H9 (cell line): ENCODE measurements around the gene HECW1. TPM values are rescaled to one million over a fixed set of nuclear protein-coding genes. Genes with fewer than 3 reads are reported as not detected.

Source experiments
- DNase-seq: peaks from one replicate; pipeline ENCODE4 v3.0.0-alpha.2; 2017
- H2AFZ ChIP-seq: one replicate; pipeline ENCODE4 v1.6.1; 2013; ENCODE audit warnings: mild to moderate bottlenecking, low read length, control low read depth, moderate library complexity
- H2AK5ac ChIP-seq: 2 replicates; pipeline ENCODE4 v1.6.1; 2013; ENCODE audit warnings: low read length, control low read depth, mixed read lengths; ENCODE audit not compliant: insufficient read length
- H2BK120ac ChIP-seq: one replicate; pipeline ENCODE4 v1.6.1; 2013; ENCODE audit warnings: low read depth, mild to moderate bottlenecking, low read length, control low read depth, inconsistent platforms; ENCODE audit not compliant: poor library complexity, severe bottlenecking
- H2BK12ac ChIP-seq: 2 replicates; pipeline ENCODE4 v1.6.1; 2013; ENCODE audit warnings: low read length, control low read depth, mixed read lengths, low read depth; ENCODE audit not compliant: insufficient read length
- H2BK15ac ChIP-seq: 2 replicates; pipeline ENCODE4 v1.6.1; 2013; ENCODE audit warnings: low read depth, low read length, control low read depth
- H2BK20ac ChIP-seq: one replicate; pipeline ENCODE4 v1.6.1; 2013; ENCODE audit warnings: low read depth, mild to moderate bottlenecking, low read length, control low read depth, inconsistent platforms; ENCODE audit not compliant: poor library complexity, severe bottlenecking
- H2BK5ac ChIP-seq: 2 replicates; pipeline ENCODE4 v1.6.1; 2013; ENCODE audit warnings: low read length, control low read depth, mixed read lengths; ENCODE audit not compliant: insufficient read length
- H3K14ac ChIP-seq: 2 replicates; pipeline ENCODE4 v1.6.1; 2013; ENCODE audit warnings: low read length, control low read depth; ENCODE audit not compliant: insufficient read depth
- H3K18ac ChIP-seq: 2 replicates; pipeline ENCODE4 v1.6.1; 2013; ENCODE audit warnings: low read depth, mild to moderate bottlenecking, mixed read lengths, low read length, control low read depth; ENCODE audit not compliant: insufficient read length
- H3K23ac ChIP-seq: 2 replicates; pipeline ENCODE4 v1.6.1; 2013; ENCODE audit warnings: low read length, control low read depth, mixed read lengths, low read depth; ENCODE audit not compliant: insufficient read length
- H3K23me2 ChIP-seq: 2 replicates; pipeline ENCODE4 v1.6.1; 2013; ENCODE audit warnings: low read depth, mild to moderate bottlenecking, mixed read lengths, low read length, control low read depth; ENCODE audit not compliant: insufficient read length, poor library complexity, severe bottlenecking
- H3K27ac ChIP-seq: 2 replicates; pipeline ENCODE4 v1.5.1; 2013; ENCODE audit warnings: low read length, control low read depth, mixed read lengths, low read depth; ENCODE audit not compliant: insufficient read length
- H3K27me3 ChIP-seq: 2 replicates; pipeline ENCODE4 v1.6.1; 2013; ENCODE audit warnings: low read length, control low read depth, inconsistent platforms; ENCODE audit not compliant: insufficient read depth
- H3K4ac ChIP-seq: 2 replicates; pipeline ENCODE4 v1.6.1; 2013; ENCODE audit warnings: low read depth, mild to moderate bottlenecking, control low read depth, inconsistent platforms, low read length, moderate library complexity
- H3K4me1 ChIP-seq: 2 replicates; pipeline ENCODE4 v1.6.1; 2013; ENCODE audit warnings: low read length, control low read depth, inconsistent platforms; ENCODE audit not compliant: insufficient read depth
- H3K4me2 ChIP-seq: 2 replicates; pipeline ENCODE4 v1.6.1; 2013; ENCODE audit warnings: low read length, control low read depth, mixed read lengths; ENCODE audit not compliant: insufficient read length, insufficient read depth
- H3K56ac ChIP-seq: 2 replicates; pipeline ENCODE4 v1.6.1; 2013; ENCODE audit warnings: low read depth, mild to moderate bottlenecking, mixed read lengths, low read length, control low read depth; ENCODE audit not compliant: insufficient read length
- H3K79me1 ChIP-seq: 2 replicates; pipeline ENCODE4 v1.6.1; 2013; ENCODE audit warnings: low read depth, mild to moderate bottlenecking, moderate library complexity, low read length, control low read depth, inconsistent platforms; ENCODE audit not compliant: insufficient read depth, poor library complexity, severe bottlenecking
- H3K79me2 ChIP-seq: 2 replicates; pipeline ENCODE4 v1.6.1; 2013; ENCODE audit warnings: low read length, control low read depth, inconsistent platforms; ENCODE audit not compliant: insufficient read depth
- H3K9ac ChIP-seq: 2 replicates; pipeline ENCODE4 v1.6.1; 2013; ENCODE audit warnings: low read length, control low read depth, mixed read lengths; ENCODE audit not compliant: insufficient read length; ENCODE audit errors: extremely low read depth
- H3K9me3 ChIP-seq: one replicate; pipeline ENCODE4 v1.6.1; 2013; ENCODE audit warnings: low read depth, low read length, inconsistent platforms; ENCODE audit not compliant: control insufficient read depth
- H3T11ph ChIP-seq: one replicate; pipeline ENCODE4 v1.6.1; 2013; ENCODE audit warnings: mild to moderate bottlenecking, low read length, control low read depth, inconsistent platforms
- H4K20me1 ChIP-seq: one replicate; pipeline ENCODE4 v1.6.1; 2013; ENCODE audit not compliant: control insufficient read depth, insufficient read length, insufficient read depth
- H4K5ac ChIP-seq: 2 replicates; pipeline ENCODE4 v1.6.1; 2013; ENCODE audit warnings: low read depth, mild to moderate bottlenecking, mixed read lengths, low read length, control low read depth; ENCODE audit not compliant: insufficient read length
- H4K8ac ChIP-seq: replicated peaks from 2 replicates; pipeline ENCODE4 v1.6.1; 2013; ENCODE audit warnings: low read length, control low read depth, mixed read lengths, low read depth; ENCODE audit not compliant: insufficient read length
- H4K91ac ChIP-seq: 2 replicates; pipeline ENCODE4 v1.6.1; 2013; ENCODE audit warnings: low read depth, mild to moderate bottlenecking, moderate library complexity, mixed read lengths, low read length, control low read depth; ENCODE audit not compliant: insufficient read length
- H3K27ac Mint-ChIP-seq, 3 experiments: 2 replicates in 2 of 3; 3 replicates in 1 of 3; pipeline ENCODE4 v1.8.0; 2020 to 2021; ENCODE audit warnings: mixed read lengths in 3 of 3, mild to moderate bottlenecking in 1 of 3, moderate library complexity in 1 of 3
- H3K27me3 Mint-ChIP-seq: 2 replicates; pipeline ENCODE4 v1.8.0; 2021; ENCODE audit warnings: low read depth, mild to moderate bottlenecking, moderate library complexity, mixed read lengths
- H3K36me3 Mint-ChIP-seq, 3 experiments: 2 replicates in 2 of 3; 3 replicates in 1 of 3; pipeline ENCODE4 v1.8.0; 2020 to 2021; ENCODE audit warnings: low read depth in 3 of 3, mixed read lengths in 3 of 3; ENCODE audit not compliant: insufficient read depth in 1 of 3
- H3K4me1 Mint-ChIP-seq, 2 experiments: 2 replicates each; pipeline ENCODE4 v1.8.0; 2020; ENCODE audit warnings: mixed read lengths in 2 of 2
- H3K4me3 Mint-ChIP-seq, 2 experiments: 2 replicates in 1 of 2; 3 replicates in 1 of 2; pipeline ENCODE4 v1.8.0; 2020 to 2021; ENCODE audit warnings: mild to moderate bottlenecking in 2 of 2, mixed read lengths in 2 of 2, moderate library complexity in 1 of 2
- H3K9me3 Mint-ChIP-seq, 2 experiments: 2 replicates in 1 of 2; 3 replicates in 1 of 2; pipeline ENCODE4 v1.8.0; 2020; ENCODE audit warnings: mild to moderate bottlenecking in 2 of 2, mixed read lengths in 2 of 2, moderate library complexity in 1 of 2
- CTCF ChIP-seq: fragments of 200-600 bp; sonication (generic); conservative IDR thresholded peaks from 3 replicates; pipeline ENCODE4 v1.8.0; 2021; ENCODE audit warnings: antibody characterized with exemption, mild to moderate bottlenecking
- WGBS: extraction: QIAGEN DNeasy Blood & Tissue Kit; methylation state at CpG from one replicate; pipeline ENCODE4 v1.1.7; 2013; ENCODE audit warnings: missing lambda C conversion rate, low lambda C conversion rate, mixed read lengths; ENCODE audit not compliant: insufficient read length; ENCODE audit errors: extremely low coverage; 5-methylcytosine and 5-hydroxymethylcytosine counted together
- total RNA-seq: library from RNA; stranded (reverse); gene quantifications from 2 replicates; pipeline ENCODE4 v1.2.1, GENCODE V29; 2021

HECW1 gene
- total RNA-seq, 1 experiment from 2014 or later: 5.0 TPM

GRCh38 chr7:43092819-43093218, 19.6 kb upstream of the HECW1 start:
- Histone ChIP-seq H3K79me2 (no peaks in the 10 kb centered on the region), H4K20me1 (no peaks in the 10 kb centered on the region), H3K4me1 (no peaks in the 10 kb centered on the region), H3K56ac (no peak overlapping the region), H2AFZ (no peak overlapping the region), H3K4ac (no peak overlapping the region), H4K91ac (no peak overlapping the region), H3K27me3 (no peaks in the 10 kb centered on the region), H4K5ac (no peak overlapping the region), H3K27ac (no peak overlapping the region), H3K18ac (no peak overlapping the region), H2AK5ac (no peak overlapping the region), H3K4me2 (no peak overlapping the region), H3K79me1 (no peaks in the 10 kb centered on the region), H3K14ac (no peak overlapping the region), H2BK15ac (no peak overlapping the region), H2BK20ac (no peak overlapping the region), H4K8ac (no peak overlapping the region), H3K23ac (no peak overlapping the region), H2BK5ac (no peak overlapping the region), H2BK12ac (no peak overlapping the region), H3K23me2 (no peaks in the 10 kb centered on the region), H3K9me3 (peaks cover 6% of the 10 kb centered on the region), H2BK120ac (no peak overlapping the region), H3T11ph (no peak overlapping the region), H3K9ac (no peak overlapping the region)
- Mint-ChIP-seq H3K36me3 (no peaks in the 10 kb centered on the region; a peak in 1 of 7 replicates), H3K9me3 (0 out of 5 replicates have a peak, but pooled peaks cover 0 to 3% of the 10 kb centered on the region in 2 experiments), H3K4me3 (no peak overlapping the region), H3K27me3 (no peaks in the 10 kb centered on the region), H3K4me1 (no peaks in the 10 kb centered on the region), H3K27ac (no peak overlapping the region)
- no peak for DNase-seq
- no peak for TF ChIP-seq CTCF
- no CpG with 5 or more reads among the region's 1 CpG for WGBS
